H1 (cell line): ENCODE data around the gene PIGX. TPM values are rescaled to one million over a fixed set of nuclear protein-coding genes. Genes with fewer than 3 reads are reported as not detected.

Experiments
- CTCF ChIA-PET: fragments of 300-600 bp; sonication (Branson Sonifier 250); formaldehyde crosslinking; loops from one replicate; lab custom pipeline; 2021; ENCODE audit not compliant: partially characterized antibody; lab: Charles Lee
- POLR2A ChIA-PET: fragments of 300-600 bp; sonication (Branson Sonifier 250); formaldehyde crosslinking; loops from one replicate; lab custom pipeline; 2021; ENCODE audit warnings: inconsistent platforms; ENCODE audit not compliant: partially characterized antibody; lab: Charles Lee
- DNase-seq, 2 experiments: peaks; one replicate each; pipeline versions ENCODE4 v3.0.0 to v3.0.0-alpha.2; 2010 to 2022; ENCODE audit warnings: low spot score in 2 of 2, low read depth in 1 of 2, mixed read lengths in 1 of 2
- FAIRE-seq: peaks from 2 replicates; lab custom pipeline; 2011; peaks lifted over from hg19 to GRCh38; lab: Jason Lieb, UNC
- H2AFZ ChIP-seq: 2 replicates; pipeline ENCODE4 v1.8.1; 2012; ENCODE audit warnings: low read length, inconsistent platforms
- H2AK5ac ChIP-seq: 2 replicates; pipeline ENCODE4 v1.6.1; 2013; ENCODE audit warnings: low read depth, low read length
- H2BK120ac ChIP-seq: replicated peaks from 2 replicates; pipeline ENCODE3; 2013; ENCODE audit warnings: low read depth, low read length, inconsistent platforms
- H2BK12ac ChIP-seq: 2 replicates; pipeline ENCODE4 v1.6.1; 2013; ENCODE audit warnings: low read depth, low read length
- H2BK15ac ChIP-seq: 2 replicates; pipeline ENCODE4 v1.6.1; 2013; ENCODE audit warnings: low read length
- H2BK20ac ChIP-seq: 2 replicates; pipeline ENCODE4 v1.6.1; 2013; ENCODE audit warnings: low read length
- H2BK5ac ChIP-seq: 2 replicates; pipeline ENCODE4 v1.6.1; 2013; ENCODE audit warnings: low read depth, low read length
- H3K14ac ChIP-seq: 2 replicates; pipeline ENCODE4 v1.6.1; 2013; ENCODE audit warnings: inconsistent platforms; ENCODE audit not compliant: insufficient read length
- H3K18ac ChIP-seq: 2 replicates; pipeline ENCODE4 v1.6.1; 2013; ENCODE audit warnings: low read length; ENCODE audit errors: extremely low read depth
- H3K23ac ChIP-seq: 2 replicates; pipeline ENCODE4 v1.6.1; 2013; ENCODE audit warnings: inconsistent platforms; ENCODE audit not compliant: insufficient read length
- H3K23me2 ChIP-seq: 2 replicates; pipeline ENCODE4 v1.6.1; 2013; ENCODE audit warnings: low read depth, low read length
- H3K27ac ChIP-seq: 2 replicates; pipeline ENCODE4 v1.6.1; 2011; ENCODE audit warnings: low read depth, low read length, inconsistent platforms
- H3K27me3 ChIP-seq, 4 experiments: replicated peaks in 1 of 4; 1 replicate in 1 of 4; 2 replicates in 3 of 4; pipeline versions ENCODE4 v1.6.1 to v1.8.1; 2011 to 2013; ENCODE audit warnings: low read length in 3 of 4, mild to moderate bottlenecking in 3 of 4, inconsistent platforms in 2 of 4, mixed read lengths in 2 of 4, moderate library complexity in 1 of 4; ENCODE audit not compliant: control insufficient read depth in 3 of 4, insufficient read depth in 3 of 4; ENCODE audit errors: extremely low read depth in 1 of 4
- H3K36me3 ChIP-seq, 4 experiments: 2 replicates each; pipeline versions ENCODE4 v1.6.1 to v1.8.1; 2011 to 2013; ENCODE audit warnings: mild to moderate bottlenecking in 4 of 4, low read length in 3 of 4, moderate library complexity in 2 of 4, control low read depth in 1 of 4, inconsistent platforms in 1 of 4; ENCODE audit not compliant: insufficient read depth in 4 of 4, control insufficient read depth in 2 of 4
- H3K4ac ChIP-seq: replicated peaks from 2 replicates; pipeline ENCODE3; 2013; ENCODE audit warnings: low read length, low read depth, mixed read lengths, inconsistent platforms; ENCODE audit not compliant: insufficient read length
- H3K4me1 ChIP-seq, 4 experiments: replicated peaks in 1 of 4; 1 replicate in 1 of 4; 2 replicates in 3 of 4; pipeline versions ENCODE4 v1.6.1 to v1.8.1; 2011 to 2013; ENCODE audit warnings: low read length in 3 of 4, inconsistent platforms in 2 of 4, mixed read lengths in 1 of 4; ENCODE audit not compliant: insufficient read depth in 4 of 4, control insufficient read depth in 3 of 4
- H3K4me2 ChIP-seq, 2 experiments: 2 replicates each; pipeline versions ENCODE4 v1.6.1 to v1.8.1; 2011 to 2013; ENCODE audit warnings: low read depth in 2 of 2, low read length in 2 of 2, control low read depth in 1 of 2, inconsistent platforms in 1 of 2, mild to moderate bottlenecking in 1 of 2; ENCODE audit not compliant: insufficient read depth in 1 of 2
- H3K4me3 ChIP-seq, 4 experiments: fragments of 200-600, 300-600 bp in 1 of 4; sonication (generic), shearing (Covaris generic), sonication (Bioruptor Twin) in 1 of 4; 2 replicates each; pipeline versions ENCODE4 v1.5.1 to v1.8.1; 2011 to 2016; ENCODE audit warnings: low read length in 4 of 4, low read depth in 3 of 4, control low read depth in 2 of 4, inconsistent platforms in 2 of 4, mild to moderate bottlenecking in 2 of 4, mixed read lengths in 1 of 4, moderate library complexity in 1 of 4; ENCODE audit not compliant: insufficient read depth in 2 of 4; ENCODE audit errors: extremely low read depth in 1 of 4
- H3K56ac ChIP-seq: replicated peaks from 2 replicates; pipeline ENCODE3; 2013; ENCODE audit warnings: low read depth, mild to moderate bottlenecking, mixed read lengths, low read length, inconsistent platforms; ENCODE audit not compliant: insufficient read length
- H3K79me1 ChIP-seq: 2 replicates; pipeline ENCODE4 v1.6.1; 2013; ENCODE audit warnings: low read depth, low read length, control low read depth
- H3K79me2 ChIP-seq, 2 experiments: 2 replicates each; pipeline versions ENCODE4 v1.6.1 to v1.8.1; 2012 to 2013; ENCODE audit warnings: low read length in 2 of 2, mild to moderate bottlenecking in 2 of 2, inconsistent platforms in 1 of 2; ENCODE audit not compliant: insufficient read depth in 2 of 2, control insufficient read depth in 1 of 2
- H3K9ac ChIP-seq, 4 experiments: replicated peaks in 1 of 4; 1 replicate in 1 of 4; 2 replicates in 3 of 4; pipeline versions ENCODE4 v1.6.1 to v1.8.1; 2011 to 2013; ENCODE audit warnings: low read depth in 3 of 4, low read length in 3 of 4, control low read depth in 2 of 4, mild to moderate bottlenecking in 2 of 4, moderate library complexity in 2 of 4, inconsistent platforms in 1 of 4; ENCODE audit errors: extremely low read depth in 1 of 4
- H3K9me3 ChIP-seq, 2 experiments: 2 replicates each; pipeline versions ENCODE4 v1.6.1 to v1.8.1; 2012 to 2013; ENCODE audit warnings: mild to moderate bottlenecking in 2 of 2, moderate library complexity in 2 of 2, control low read depth in 1 of 2, inconsistent platforms in 1 of 2, low read depth in 1 of 2, low read length in 1 of 2, mixed read lengths in 1 of 2; ENCODE audit not compliant: insufficient read depth in 2 of 2
- H4K20me1 ChIP-seq, 2 experiments: replicated peaks in 1 of 2; 2 replicates each; pipeline versions ENCODE3 to v1.8.1; 2011 to 2013; ENCODE audit warnings: inconsistent platforms in 2 of 2, low read length in 2 of 2, mild to moderate bottlenecking in 1 of 2; ENCODE audit not compliant: insufficient read depth in 2 of 2, control insufficient read depth in 1 of 2
- H4K5ac ChIP-seq: 2 replicates; pipeline ENCODE4 v1.6.1; 2013; ENCODE audit warnings: low read length, low read depth, mixed read lengths, inconsistent platforms; ENCODE audit not compliant: insufficient read length
- H4K8ac ChIP-seq: 2 replicates; pipeline ENCODE4 v1.8.0; 2013; ENCODE audit warnings: mild to moderate bottlenecking, moderate library complexity, low read length, inconsistent platforms; ENCODE audit not compliant: insufficient read depth; ENCODE audit errors: extremely low read depth
- H4K91ac ChIP-seq: replicated peaks from 2 replicates; pipeline ENCODE3; 2013; ENCODE audit warnings: low read length, mixed read lengths, inconsistent platforms; ENCODE audit not compliant: insufficient read length
- CTBP2 ChIP-seq: IDR thresholded peaks from 2 replicates; pipeline ENCODE4 v1.7.0; 2011; ENCODE audit warnings: borderline replicate concordance, mild to moderate bottlenecking, moderate library complexity, mixed read lengths, low read length; ENCODE audit not compliant: insufficient read depth, insufficient read length
- MAFK ChIP-seq: IDR thresholded peaks from 2 replicates; pipeline ENCODE4 v1.6.1; 2012; ENCODE audit warnings: low read depth, mild to moderate bottlenecking, improper control_type of control experiment, low read length
- WGBS, 2 experiments: shearing (Covaris generic) in 1 of 2; methylation state at CpG; one replicate each; pipeline versions ENCODE4 v1.1.6 to v1.1.7; 2013 to 2015; ENCODE audit warnings: low lambda C conversion rate in 2 of 2, mixed read lengths in 2 of 2, inconsistent platforms in 1 of 2, low coverage in 1 of 2, missing lambda C conversion rate in 1 of 2; ENCODE audit not compliant: insufficient replicate concordance in 2 of 2, insufficient coverage in 1 of 2, insufficient read length in 1 of 2; ENCODE audit errors: extremely low coverage in 1 of 2, missing lambda C conversion rate in 1 of 2; 5-methylcytosine and 5-hydroxymethylcytosine counted together
- polyA plus RNA-seq, 7 experiments: library from polyadenylated mRNA; depleted of rRNA in 3 of 7; stranded (reverse) in 5 of 7; unstranded in 2 of 7; fragments of >200 nt in 5 of 7; fragments of 200-250 nt in 2 of 7; gene quantifications; 1 replicate in 5 of 7; 2 replicates in 1 of 7; 4 replicates in 1 of 7; pipeline versions ENCODE4 v1.2.1 to v1.2.3, GENCODE V29; 2011 to 2013; ENCODE audit warnings: missing spikeins in 2 of 7, mixed read lengths in 2 of 7
- total RNA-seq: library from RNA; stranded (reverse); fragmentation: NEBNext Ultra II Directional; extraction: Animal tissue kit (Norgen Biotek cat#: 25700); gene quantifications from 2 replicates; pipeline ENCODE4 v1.2.1, GENCODE V29; 2021

PIGX gene
- total and polyA plus RNA-seq, 2 of the 8 experiments (the other 6 are each of a cell fraction or from before 2014, with no cell fraction given), result 7.0 to 14.9 TPM

GRCh38 chr3:196694941-196695848 lies 17.0 kb upstream of the PIGX start:
- H3K18ac ChIP-seq, result no peak overlapping the region
- H4K5ac ChIP-seq, result no peak overlapping the region
- no peak overlapping the region for H4K91ac ChIP-seq
- no peak overlapping the region for H3K23ac ChIP-seq
- H3K9ac ChIP-seq, result no peak overlapping the region
- DNase-seq, result no peak
- H3K4me3 ChIP-seq, result no peak overlapping the region
- WGBS, 2 experiments, result 92 to 100% methylated on average over 1 to 11 of the region's 17 CpGs
- 0 out of 2 replicates have a peak overlapping the region, but pooled peaks have one; percentile 25 for H4K8ac ChIP-seq
- no peaks in the 10 kb centered on the region for H3K4me1 ChIP-seq
- no peak overlapping the region for H3K4ac ChIP-seq
- no peak overlapping the region for H2BK12ac ChIP-seq
- peak overlapping the region; percentile 90 for H3K56ac ChIP-seq
- no peak overlapping the region for H3K4me2 ChIP-seq
- no peak for TF ChIP-seq MAFK
- TF ChIP-seq CTBP2, result no peak
- peaks cover 14% of the 10 kb centered on the region; the same call in 1 of the 2 replicates for H3K23me2 ChIP-seq
- H3K36me3 ChIP-seq, result no peaks in the 10 kb centered on the region
- H3K27me3 ChIP-seq, result no peaks in the 10 kb centered on the region
- no peak overlapping the region for H2BK15ac ChIP-seq
- H2AFZ ChIP-seq, result no peak overlapping the region
- ChIA-PET CTCF (no interaction called here), POLR2A (no interaction called here)
- no peaks in the 10 kb centered on the region for H3K79me2 ChIP-seq
- H2AK5ac ChIP-seq, result peak overlapping the region; percentile 86; the same call in 1 of the 2 replicates
- no peaks in the 10 kb centered on the region for H3K79me1 ChIP-seq
- H4K20me1 ChIP-seq, result peaks cover 0 to 6% of the 10 kb centered on the region in 2 experiments
- no peak overlapping the region for H2BK120ac ChIP-seq
- no peaks in the 10 kb centered on the region for H3K9me3 ChIP-seq
- peak overlapping the region; percentile 44; the same call in 1 of the 2 replicates for H2BK5ac ChIP-seq
- no peak for FAIRE-seq
- 0 out of 2 replicates have a peak overlapping the region, but pooled peaks have one; percentile 48 for H2BK20ac ChIP-seq
- H3K14ac ChIP-seq, result no peak overlapping the region
- no peak overlapping the region for H3K27ac ChIP-seq
